GM12878 (cell line): ENCODE data around the gene ACSM6. TPM values are rescaled to one million over a fixed set of nuclear protein-coding genes. Genes with fewer than 3 reads are reported as not detected.

Experiments used
- ATAC-seq: fragments of 200-7000 bp; cut with Tn5 transposase; 3 replicates; pipeline ENCODE4 v1.9.1; 2020; ENCODE audit warnings: mild to moderate bottlenecking, moderate library complexity
- BruUV-seq: library from RNA; stranded (reverse); fragments of 400-500 nt; replicated peaks from 2 replicates; lab custom pipeline; 2021; lab: Mats Ljungman, UMichigan
- CTCF ChIA-PET: fragments of 300-600 bp; sonication (Branson Sonifier 250); formaldehyde crosslinking; extraction: SDS; loops from one replicate; lab custom pipeline; 2021; ENCODE audit warnings: inconsistent platforms; lab: Yijun Ruan, JAX
- POLR2A ChIA-PET: fragments of 350-600 bp; formaldehyde crosslinking; extraction: SDS; loops from one replicate; lab custom pipeline; 2021; ENCODE audit warnings: inconsistent platforms; lab: Charles Lee
- RAD21 ChIA-PET: fragments of 300-600 bp; sonication (Branson Sonifier 250); formaldehyde crosslinking; loops from one replicate; lab custom pipeline; 2023; ENCODE audit warnings: antibody characterized with exemption; ENCODE audit not compliant: unreplicated experiment; lab: Charles Lee
- SMC1A ChIA-PET: fragments of 300-600 bp; sonication (Branson Sonifier 250); formaldehyde crosslinking; loops from one replicate; lab custom pipeline; 2023; ENCODE audit not compliant: unreplicated experiment, uncharacterized antibody; lab: Charles Lee
- DNase-seq: peaks from one replicate; pipeline ENCODE4 v3.0.0-alpha.2; 2011; ENCODE audit warnings: low read depth, low spot score
- FAIRE-seq: peaks from 3 replicates; lab custom pipeline; 2011; peaks lifted over from hg19 to GRCh38; lab: Jason Lieb, UNC
- H2AFZ ChIP-seq: 2 replicates; pipeline ENCODE4 v1.6.0; 2011; ENCODE audit warnings: low read depth, low read length, control low read depth; ENCODE audit not compliant: control insufficient read depth
- H3K27ac ChIP-seq: 2 replicates; pipeline ENCODE4 v1.5.1; 2011; ENCODE audit warnings: control low read depth; ENCODE audit not compliant: control insufficient read depth, insufficient read depth
- H3K27me3 ChIP-seq, 2 experiments: replicated peaks in 1 of 2; 2 replicates each; pipeline versions ENCODE4 v1.6.0 to v1.6.1; 2011; ENCODE audit warnings: low read length in 1 of 2; ENCODE audit not compliant: control insufficient read depth in 2 of 2, insufficient read depth in 2 of 2
- H3K36me3 ChIP-seq, 2 experiments: 2 replicates each; pipeline ENCODE4 v1.5.1; 2011; ENCODE audit warnings: low read length in 1 of 2; ENCODE audit not compliant: control insufficient read depth in 2 of 2, insufficient read depth in 2 of 2
- H3K4me1 ChIP-seq: 2 replicates; pipeline ENCODE4 v1.6.1; 2011; ENCODE audit warnings: mild to moderate bottlenecking, low read length, moderate library complexity, mixed read lengths; ENCODE audit not compliant: control insufficient read depth, insufficient read depth
- H3K4me2 ChIP-seq: 2 replicates; pipeline ENCODE4 v1.6.0; 2011; ENCODE audit warnings: control low read depth; ENCODE audit not compliant: control insufficient read depth, insufficient read depth
- H3K4me3 ChIP-seq: fragments of 200-600 bp; sonication (generic); 2 replicates; pipeline ENCODE4 v1.5.1; 2016
- H3K79me2 ChIP-seq: 2 replicates; pipeline ENCODE4 v1.6.0; 2011; ENCODE audit warnings: low read length; ENCODE audit not compliant: control insufficient read depth, insufficient read depth
- H3K9ac ChIP-seq: 2 replicates; pipeline ENCODE4 v1.8.0; 2011; ENCODE audit warnings: low read length, control low read depth, mixed read lengths; ENCODE audit not compliant: control insufficient read depth, insufficient read depth
- H3K9me3 ChIP-seq: replicated peaks from 3 replicates; pipeline ENCODE4 v1.5.1; 2011; ENCODE audit warnings: mild to moderate bottlenecking, low read length; ENCODE audit not compliant: control insufficient read depth, insufficient read depth
- H4K20me1 ChIP-seq: 2 replicates; pipeline ENCODE4 v1.6.0; 2011; ENCODE audit not compliant: control insufficient read depth, insufficient read depth
- ASH2L ChIP-seq: fragments of 300-600, 200-600 bp; sonication (generic); IDR thresholded peaks from 2 replicates; pipeline ENCODE4 v1.6.1; 2017; ENCODE audit warnings: low read depth, mild to moderate bottlenecking, borderline replicate concordance
- CTCF ChIP-seq, 3 experiments: IDR thresholded peaks in 2 of 3; conservative IDR thresholded peaks in 1 of 3; 2 replicates each; pipeline ENCODE4 v1.5.1; 2011; ENCODE audit warnings: low read depth in 3 of 3, low read length in 3 of 3, mild to moderate bottlenecking in 3 of 3, control low read depth in 2 of 3, moderate library complexity in 2 of 3, inconsistent platforms in 1 of 3, mixed read lengths in 1 of 3; ENCODE audit not compliant: control insufficient read depth in 2 of 3, insufficient read depth in 1 of 3; ENCODE audit errors: extremely low read depth in 1 of 3
- DPF2 ChIP-seq: fragments of 450-650 bp; IDR thresholded peaks from 2 replicates; pipeline ENCODE4 v1.6.1; 2017; ENCODE audit warnings: mild to moderate bottlenecking
- EP300 ChIP-seq, 2 experiments: fragments of 150-350 bp in 1 of 2; IDR thresholded peaks; 2 replicates each; pipeline ENCODE4 v1.6.1; 2011 to 2012; ENCODE audit warnings: low read depth in 2 of 2, low read length in 2 of 2, borderline replicate concordance in 1 of 2, improper control_type of control experiment in 1 of 2, inconsistent platforms in 1 of 2; ENCODE audit not compliant: control insufficient read depth in 1 of 2
- ETV6 ChIP-seq, 2 experiments: fragments of 450-650 bp in 1 of 2; IDR thresholded peaks in 1 of 2; conservative IDR thresholded peaks in 1 of 2; 2 replicates each; pipeline ENCODE4 v1.6.1; 2014; ENCODE audit warnings: antibody characterized with exemption in 1 of 2, borderline replicate concordance in 1 of 2, low read depth in 1 of 2, mild to moderate bottlenecking in 1 of 2, moderate library complexity in 1 of 2
- FOXK2 ChIP-seq: fragments of 450-650 bp; IDR thresholded peaks from 2 replicates; pipeline ENCODE4 v1.6.1; 2017; ENCODE audit warnings: mild to moderate bottlenecking, moderate library complexity
- HSF1 ChIP-seq: fragments of 150-350 bp; IDR thresholded peaks from 2 replicates; pipeline ENCODE4 v1.6.1; 2014; ENCODE audit warnings: mild to moderate bottlenecking, low read depth, low read length
- NRF1 ChIP-seq: conservative IDR thresholded peaks from 2 replicates; pipeline ENCODE4 v1.6.1; 2011; ENCODE audit warnings: mild to moderate bottlenecking, low read depth, low read length, improper control_type of control experiment
- ZNF207 ChIP-seq: fragments of 450-650 bp; IDR thresholded peaks from 2 replicates; pipeline ENCODE4 v1.6.1; 2014; ENCODE audit warnings: antibody characterized with exemption, mild to moderate bottlenecking, borderline replicate concordance
- ZNF384 ChIP-seq: IDR thresholded peaks from 2 replicates; pipeline ENCODE4 v1.6.1; 2012; ENCODE audit warnings: low read depth, mild to moderate bottlenecking, low read length, improper control_type of control experiment, borderline replicate concordance
- WGBS: methylation state at CpG from one replicate; pipeline ENCODE4 v1.1.6; 2016; ENCODE audit warnings: low lambda C conversion rate; ENCODE audit not compliant: insufficient replicate concordance, insufficient coverage; ENCODE audit errors: missing lambda C conversion rate; 5-methylcytosine and 5-hydroxymethylcytosine counted together
- in situ Hi-C: fragments of 300-500 bp; cut with MboI; formaldehyde crosslinking; loops from 9 replicates; pipeline ENCODE4 v1.14.3; 2018; ENCODE audit warnings: mixed read lengths
- intact Hi-C: fragments of 100-400 bp; cut with micrococcal nuclease; formaldehyde crosslinking; loops from one replicate; pipeline ENCODE4 v1.14.2; 2022; ENCODE audit not compliant: unreplicated experiment
- polyA plus RNA-seq, 11 experiments: library from polyadenylated mRNA; depleted of rRNA in 4 of 11; unstranded in 6 of 11; stranded (reverse) in 5 of 11; fragments of >200 nt; fragmentation: Nextera tagmentation in 4 of 11; fragmentation: Illumina TruSeq in 1 of 11; extraction: Ambion mirVana in 4 of 11; extraction: Trizol in 1 of 11; gene quantifications; 1 replicate in 1 of 11; 2 replicates in 10 of 11; pipeline versions ENCODE4 v1.2.1 to v1.2.3, GENCODE V29; 2011 to 2016; ENCODE audit warnings: inconsistent platforms in 2 of 11, missing spikeins in 2 of 11, low read depth in 1 of 11
- total RNA-seq, 4 experiments: library from RNA; depleted of rRNA in 3 of 4; stranded (reverse); fragments of >200 nt in 3 of 4; fragmentation: Illumina TruSeq in 1 of 4; extraction: Trizol in 1 of 4; gene quantifications; 2 replicates each; pipeline versions ENCODE4 v1.2.1 to v1.2.3, GENCODE V29; 2013 to 2021
- TF ChIP-seq, protein P1 (sequence below): IDR thresholded peaks from 2 replicates; pipeline ENCODE4 v1.6.1; 2011; ENCODE audit warnings: borderline replicate concordance, low read depth, mild to moderate bottlenecking, moderate library complexity, mixed read lengths, low read length; ENCODE audit not compliant: insufficient read depth; ENCODE audit errors: extremely low read length

Gene ACSM6
- total and polyA plus RNA-seq, 10 of the 15 experiments (the other 5 are each of a cell fraction or from before 2014, with no cell fraction given) = 0.06 to 0.21 (median 0.20) TPM; not detected in 7

GRCh38 chr10:95263864-95264226 is 69.8 kb downstream of the ACSM6 start (continued):
- no peak for TF ChIP-seq DPF2
- TF ChIP-seq ZNF207 = no peak
- no peak for TF ChIP-seq FOXK2

- intact Hi-C loops (no loop called here), in situ Hi-C loops (no loop called here)
- Histone ChIP-seq H3K27ac (no peak overlapping the region), H3K9ac (no peak overlapping the region), H2AFZ (no peak overlapping the region), H3K36me3 (peaks cover 46 to 51% of the 10 kb centered on the region in 2 experiments), H3K27me3 (no peaks in the 10 kb centered on the region), H3K4me1 (peaks cover 4% of the 10 kb centered on the region; the same call in 1 of the 2 replicates), H3K79me2 (peaks cover 9% of the 10 kb centered on the region), H3K4me3 (no peak overlapping the region), H3K4me2 (no peak overlapping the region), H4K20me1 (no peaks in the 10 kb centered on the region; the same call in 1 of the 2 replicates), H3K9me3 (no peaks in the 10 kb centered on the region)
- CTCF ChIA-PET = interaction anchor here (1.1 to 2.1 kb wide), 7 partner anchors 10 to 98 kb away, joined by 3 to 18 read pairs (median 6); no protein-coding TSS in a partner anchor
- WGBS = 81% methylated on average over 6 of the region's 6 CpGs
- ATAC-seq (no peak), FAIRE-seq (no peak), DNase-seq (no peak)
- POLR2A ChIA-PET = interaction anchor here (0.7 to 1.4 kb wide), 2 partner anchors 31 to 34 kb away, joined by 3 to 4 read pairs; no protein-coding TSS in a partner anchor
- SMC1A ChIA-PET = interaction anchor here (0.7 to 3.6 kb wide), 7 partner anchors 8 to 98 kb away, joined by 3 to 13 read pairs (median 4); no protein-coding TSS in a partner anchor
- RAD21 ChIA-PET = interaction anchor here (0.7 to 0.8 kb wide), 2 partner anchors 45 to 97 kb away, joined by 3 read pairs; no protein-coding TSS in a partner anchor
- no TSS peak for BruUV-seq
- TF ChIP-seq CTCF (IDR thresholded peaks at IDR 0.05 in 2 of 3, conservative IDR thresholded peaks at IDR 0.05 in 1 of 3; ENCODE audit: control insufficient read depth in 2 of 3, extremely low read depth in 1 of 3, insufficient read depth in 1 of 3, low read depth in 3 of 3, low read length in 3 of 3) (no peak), NRF1 (no peak), ASH2L (no peak), EP300 (IDR thresholded peaks at IDR 0.05; ENCODE audit: borderline replicate concordance in 1 of 2, control insufficient read depth in 1 of 2, low read depth in 2 of 2, low read length in 2 of 2) (no peak), HSF1 (no peak), ETV6 (conservative IDR thresholded peaks at IDR 0.05 in 1 of 2, IDR thresholded peaks at IDR 0.05 in 1 of 2; ENCODE audit: borderline replicate concordance in 1 of 2, low read depth in 1 of 2) (no peak), ZNF384 (no peak)
- TF ChIP-seq, protein P1, sequence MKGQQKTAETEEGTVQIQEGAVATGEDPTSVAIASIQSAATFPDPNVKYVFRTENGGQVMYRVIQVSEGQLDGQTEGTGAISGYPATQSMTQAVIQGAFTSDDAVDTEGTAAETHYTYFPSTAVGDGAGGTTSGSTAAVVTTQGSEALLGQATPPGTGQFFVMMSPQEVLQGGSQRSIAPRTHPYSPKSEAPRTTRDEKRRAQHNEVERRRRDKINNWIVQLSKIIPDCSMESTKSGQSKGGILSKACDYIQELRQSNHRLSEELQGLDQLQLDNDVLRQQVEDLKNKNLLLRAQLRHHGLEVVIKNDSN = no peak
Observed at GRCh38 chr10:95264227-95265051, 70.4 kb downstream of the ACSM6 start.
